ENCODE data around the gene BBX.

The BBX gene

DNA sequence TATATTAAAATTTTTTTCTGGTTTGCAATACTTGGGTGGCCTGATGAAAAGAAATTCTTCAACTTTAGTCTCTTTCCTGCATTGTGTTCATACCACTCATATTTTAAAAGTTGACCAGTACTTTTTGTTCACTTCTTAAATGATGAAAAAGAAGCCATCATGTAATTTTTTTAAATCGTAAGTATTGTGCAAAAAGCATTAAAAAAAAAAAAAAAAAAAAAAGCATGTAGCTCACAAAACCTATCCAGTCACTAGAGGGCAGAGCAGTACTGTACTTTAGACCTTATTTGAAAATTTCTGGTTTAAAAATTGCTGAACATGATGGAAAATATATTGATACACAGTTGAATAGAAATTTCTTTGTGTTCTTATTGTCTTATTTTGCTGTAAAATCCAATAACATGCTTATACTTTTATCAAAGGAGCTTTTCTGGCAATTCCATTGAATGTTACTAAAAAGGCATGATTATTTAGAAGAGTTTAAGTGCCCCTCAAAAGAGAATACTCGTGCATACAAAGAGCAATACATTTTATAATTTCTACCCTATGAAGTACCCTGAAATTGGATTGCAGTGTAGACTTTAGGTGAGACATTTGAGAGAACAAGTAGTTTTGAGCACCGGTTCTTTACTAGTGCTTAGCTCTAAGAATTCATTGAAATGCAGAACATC is 137.7 kb downstream of the BBX start:
- Histone ChIP-seq H3K9ac (no peak overlapping the region), H3K9me3 (replicated peaks in 1 of 11) (no peaks in the 10 kb centered on the region), H3K27me3 (no peaks in the 10 kb centered on the region), H3K4me2 (peak overlapping the region in 5 of 11 experiments; percentile 29 to 82 (median 74); a peak in 8 of 22 replicates), H4K20me1 (no peaks in the 10 kb centered on the region; a peak in 2 of 22 replicates), H3K4me3 (no peak overlapping the region), H3K36me3 (no peaks in the 10 kb centered on the region), H3K4me1 (peaks cover 11 to 44% (median 22%) of the 10 kb centered on the region in 10 experiments; a peak in 19 of 20 replicates), H3K27ac (peak overlapping the region in 4 of 11 experiments; percentile 38 to 77 (median 68); a peak in 4 of 22 replicates)
- no peak for TF ChIP-seq Cebpa-rat (IDR thresholded peaks at IDR 0.05)

DNA sequence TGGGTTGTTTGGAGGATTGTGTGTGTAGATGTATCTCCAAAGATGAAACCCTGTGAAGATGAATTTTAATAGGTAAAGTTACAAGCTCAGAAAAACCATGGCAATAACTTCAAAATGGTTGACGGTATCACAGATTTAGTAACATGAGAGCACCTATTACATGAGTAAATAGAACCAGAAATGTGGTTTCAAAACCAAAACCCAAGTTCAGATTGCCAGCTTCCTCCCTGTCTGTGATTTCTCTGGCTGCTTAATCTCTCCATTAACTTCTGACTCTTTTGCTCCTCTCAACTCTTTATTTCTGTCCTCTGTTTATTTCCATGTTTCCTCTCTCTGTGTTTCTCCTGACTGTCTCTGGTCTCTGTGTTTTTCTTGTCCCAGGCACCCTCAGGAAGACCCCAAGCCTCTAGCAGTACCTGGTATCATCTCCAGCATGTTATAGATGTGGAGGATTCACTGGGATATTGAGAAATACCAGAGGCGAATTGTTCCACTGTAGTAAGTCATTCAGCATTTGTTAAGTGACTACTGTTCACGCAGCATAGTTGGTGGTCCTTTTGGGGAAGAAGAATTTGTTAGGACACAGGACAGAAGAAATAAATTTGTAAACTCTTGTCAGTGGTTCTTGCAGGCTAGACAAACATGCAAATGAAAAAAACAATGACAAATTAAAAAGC is 138.8 kb downstream of the BBX start:
- Histone ChIP-seq H3K9ac (peak overlapping the region in 8 of 11 experiments; percentile 19 to 58 (median 47); a peak in 10 of 22 replicates), H4K20me1 (no peaks in the 10 kb centered on the region; a peak in 2 of 22 replicates), H3K4me2 (peak overlapping the region in 10 of 11 experiments; percentile 8 to 84 (median 72); a peak in 19 of 22 replicates), H3K4me1 (peaks cover 11 to 44% (median 22%) of the 10 kb centered on the region in 10 experiments; a peak in 19 of 20 replicates), H3K36me3 (no peaks in the 10 kb centered on the region), H3K27me3 (no peaks in the 10 kb centered on the region), H3K9me3 (replicated peaks in 1 of 11) (no peaks in the 10 kb centered on the region), H3K4me3 (peak overlapping the region in 3 of 10 experiments; percentile 3 to 30 (median 22); a peak in 1 of 20 replicates), H3K27ac (peak overlapping the region in 9 of 11 experiments; percentile 13 to 77 (median 60); a peak in 18 of 22 replicates)
- TF ChIP-seq Cebpa-rat (IDR thresholded peaks at IDR 0.05), result no peak

DNA sequence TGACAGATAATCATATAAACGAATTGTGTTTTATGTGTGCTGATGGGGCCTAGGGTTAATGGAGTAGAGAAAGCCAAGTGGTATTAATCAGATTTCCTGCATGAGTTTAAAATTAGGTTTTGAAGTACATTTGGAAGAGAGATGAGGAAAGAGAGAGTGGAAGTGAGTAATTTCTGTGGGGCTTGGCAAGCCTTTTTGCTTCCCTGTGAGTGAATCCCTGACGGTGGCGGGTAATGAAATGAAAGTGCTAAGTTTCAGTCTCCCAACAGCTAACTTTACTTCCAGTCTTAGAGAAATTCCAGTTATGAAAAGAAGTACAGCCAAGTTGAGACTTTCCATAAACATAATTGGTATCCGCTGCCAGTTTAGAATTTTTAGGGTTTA is 139.4 kb downstream of the BBX start:
- TF ChIP-seq Cebpa-rat (IDR thresholded peaks at IDR 0.05), result no peak
- H3K27me3 ChIP-seq, result no peaks in the 10 kb centered on the region
- H3K27ac ChIP-seq, result peak overlapping the region in 9 of 11 experiments; percentile 13 to 77 (median 60); a peak in 13 of 22 replicates
- peak overlapping the region in 6 of 11 experiments; percentile 34 to 58 (median 52); a peak in 7 of 22 replicates for H3K9ac ChIP-seq
- peak overlapping the region in 10 of 11 experiments; percentile 8 to 84 (median 72); a peak in 19 of 22 replicates for H3K4me2 ChIP-seq
- H3K4me3 ChIP-seq, result peak overlapping the region in 4 of 10 experiments; percentile 3 to 30 (median 22); a peak in 2 of 20 replicates
- H3K4me1 ChIP-seq, result peaks cover 11 to 44% (median 22%) of the 10 kb centered on the region in 10 experiments; a peak in 19 of 20 replicates
- no peaks in the 10 kb centered on the region for H3K9me3 ChIP-seq (replicated peaks in 1 of 11)
- no peaks in the 10 kb centered on the region; a peak in 2 of 22 replicates for H4K20me1 ChIP-seq
- H3K36me3 ChIP-seq, result no peaks in the 10 kb centered on the region

DNA sequence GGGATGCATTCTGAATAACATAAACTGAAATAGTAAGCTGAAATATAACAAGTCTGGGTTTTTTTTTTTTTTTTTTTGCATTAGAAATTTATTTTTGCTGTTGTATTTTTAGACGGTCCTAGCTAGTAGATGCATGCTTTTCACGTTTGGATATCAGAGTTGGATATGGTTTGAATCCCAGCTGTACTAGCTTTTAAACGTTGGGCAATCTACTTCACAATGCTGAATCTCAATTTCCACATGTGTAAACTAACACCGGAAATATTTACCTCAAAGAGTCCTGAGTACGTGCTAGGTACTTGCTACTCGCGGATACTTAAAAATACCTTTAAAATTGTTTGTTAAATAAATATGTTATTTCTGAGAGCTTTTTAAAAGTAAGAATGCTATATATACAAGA is 139.8 kb downstream of the BBX start:
- Histone ChIP-seq H3K9ac (peak overlapping the region in 3 of 11 experiments; percentile 47 to 58 (median 57); a peak in 4 of 22 replicates), H3K27me3 (no peaks in the 10 kb centered on the region), H3K9me3 (replicated peaks in 1 of 11) (no peaks in the 10 kb centered on the region), H3K4me1 (peaks cover 11 to 43% (median 22%) of the 10 kb centered on the region in 10 experiments; a peak in 19 of 20 replicates), H3K4me3 (peak overlapping the region in 3 of 10 experiments; percentile 3 to 23 (median 22); a peak in 2 of 20 replicates), H3K27ac (peak overlapping the region in 6 of 11 experiments; percentile 56 to 77 (median 68); a peak in 9 of 22 replicates), H3K4me2 (peak overlapping the region in 7 of 11 experiments; percentile 65 to 84 (median 75); a peak in 13 of 22 replicates), H3K36me3 (no peaks in the 10 kb centered on the region), H4K20me1 (no peaks in the 10 kb centered on the region; a peak in 2 of 22 replicates)
- TF ChIP-seq Cebpa-rat (IDR thresholded peaks at IDR 0.05), result no peak

DNA sequence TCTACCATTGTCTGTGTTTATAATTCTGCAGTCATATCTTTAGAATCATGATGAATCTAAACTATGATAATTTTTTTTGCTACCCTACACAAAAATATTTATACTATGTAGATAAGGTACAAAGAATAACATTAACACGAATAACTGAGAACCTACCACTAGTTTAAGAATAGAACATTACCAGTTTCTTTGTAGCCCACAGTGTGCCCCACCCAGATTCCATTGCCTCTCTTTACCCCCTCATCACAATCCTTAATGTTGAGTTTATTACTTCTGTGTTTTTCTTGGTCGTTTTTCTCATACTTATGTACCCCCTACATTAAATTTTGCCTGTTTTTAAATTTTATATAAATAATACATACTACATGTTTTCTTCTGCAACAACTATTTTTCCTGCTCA is 140.5 kb downstream of the BBX start:
- no peak overlapping the region for H3K27ac ChIP-seq
- no peaks in the 10 kb centered on the region; a peak in 2 of 22 replicates for H4K20me1 ChIP-seq
- H3K9me3 ChIP-seq (replicated peaks in 1 of 11), result no peaks in the 10 kb centered on the region
- H3K9ac ChIP-seq, result no peak overlapping the region
- peaks cover 11 to 40% (median 22%) of the 10 kb centered on the region in 10 experiments; a peak in 19 of 20 replicates for H3K4me1 ChIP-seq
- no peaks in the 10 kb centered on the region for H3K36me3 ChIP-seq
- H3K4me3 ChIP-seq, result no peak overlapping the region
- H3K4me2 ChIP-seq, result peak overlapping the region in 1 of 11 experiments; percentile 74; a peak in 4 of 22 replicates
- no peaks in the 10 kb centered on the region for H3K27me3 ChIP-seq
- TF ChIP-seq Cebpa-rat (IDR thresholded peaks at IDR 0.05), result no peak

DNA sequence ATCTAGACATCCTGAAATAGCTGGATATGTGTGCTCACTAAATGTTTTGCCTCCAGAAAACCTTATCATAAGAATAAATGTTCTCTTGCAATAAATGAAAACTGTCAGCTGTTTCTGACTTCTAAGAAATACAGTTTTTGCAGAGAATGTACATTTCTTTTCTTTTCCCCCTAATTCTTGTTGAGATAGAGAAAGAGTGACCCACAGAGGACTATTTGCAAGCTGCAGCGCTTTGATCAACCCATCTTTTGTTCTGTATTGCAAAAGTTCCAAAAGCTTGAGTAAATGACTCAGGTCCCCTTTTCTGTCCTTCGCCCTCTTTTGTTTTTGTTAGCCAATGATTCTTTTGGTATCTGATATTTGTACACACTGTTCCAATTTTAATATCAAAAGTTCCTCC is 141.9 kb downstream of the BBX start:
- no peak overlapping the region for H3K4me3 ChIP-seq
- peaks cover 11 to 40% (median 22%) of the 10 kb centered on the region in 10 experiments; a peak in 19 of 20 replicates for H3K4me1 ChIP-seq
- no peak overlapping the region for H3K4me2 ChIP-seq
- H3K27ac ChIP-seq, result no peak overlapping the region
- no peak overlapping the region for H3K9ac ChIP-seq
- H3K9me3 ChIP-seq (replicated peaks in 1 of 11), result no peaks in the 10 kb centered on the region
- no peak for TF ChIP-seq Cebpa-rat (IDR thresholded peaks at IDR 0.05)
- peaks cover 0 to 4% (median 0%) of the 10 kb centered on the region in 11 experiments; a peak in 2 of 22 replicates for H4K20me1 ChIP-seq
- H3K36me3 ChIP-seq, result no peaks in the 10 kb centered on the region
- H3K27me3 ChIP-seq, result no peaks in the 10 kb centered on the region

DNA sequence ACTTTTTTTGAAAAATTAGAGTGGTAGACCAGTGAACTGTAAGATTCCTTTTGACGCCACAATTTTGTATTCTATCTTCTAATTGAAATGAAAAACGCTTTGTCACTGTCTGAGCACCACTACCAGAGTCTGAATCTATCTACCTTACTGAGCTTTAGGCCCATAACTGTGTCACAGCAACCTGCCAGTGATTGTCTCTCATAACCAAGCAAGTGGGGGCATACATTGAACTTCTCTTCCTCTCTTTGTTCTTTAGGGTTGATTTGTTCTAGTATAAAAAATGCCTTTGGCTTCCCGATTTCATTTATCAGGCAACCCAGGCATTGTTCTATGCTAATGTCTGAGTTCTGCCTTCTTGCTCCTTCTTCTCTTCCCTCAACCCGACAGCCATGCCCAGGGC is 142.6 kb downstream of the BBX start:
- Histone ChIP-seq H3K9me3 (replicated peaks in 1 of 11) (no peaks in the 10 kb centered on the region), H3K4me2 (no peak overlapping the region), H3K4me3 (no peak overlapping the region), H3K4me1 (peaks cover 11 to 37% (median 22%) of the 10 kb centered on the region in 10 experiments; a peak in 19 of 20 replicates), H3K36me3 (no peaks in the 10 kb centered on the region), H4K20me1 (peaks cover 0 to 4% (median 0%) of the 10 kb centered on the region in 11 experiments; a peak in 2 of 22 replicates), H3K27me3 (no peaks in the 10 kb centered on the region), H3K27ac (no peak overlapping the region), H3K9ac (no peak overlapping the region)
- no peak for TF ChIP-seq Cebpa-rat (IDR thresholded peaks at IDR 0.05)

DNA sequence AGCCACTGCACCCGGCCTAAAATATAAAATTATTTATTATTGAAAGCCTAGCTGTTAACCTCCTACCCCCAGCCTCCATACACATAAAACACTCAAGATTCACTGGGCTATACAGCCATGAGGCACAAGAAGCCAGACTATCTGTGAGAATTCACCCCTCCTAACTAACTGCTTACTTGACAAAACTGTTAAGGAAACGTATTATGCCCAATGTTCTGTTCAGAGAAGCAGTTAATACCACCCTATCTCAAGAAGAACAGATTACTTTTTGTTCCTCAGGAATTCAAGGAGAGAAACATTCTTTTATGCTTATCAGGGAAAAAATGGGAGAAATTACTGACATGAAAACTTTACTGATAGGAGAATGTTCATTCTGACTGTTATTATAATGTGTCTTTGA is 144.1 kb downstream of the BBX start:
- no peak overlapping the region for H3K4me3 ChIP-seq
- H3K4me2 ChIP-seq, result no peak overlapping the region
- no peak overlapping the region for H3K9ac ChIP-seq
- H3K27ac ChIP-seq, result no peak overlapping the region
- peaks cover 0 to 4% (median 0%) of the 10 kb centered on the region in 11 experiments; a peak in 2 of 22 replicates for H4K20me1 ChIP-seq
- no peaks in the 10 kb centered on the region for H3K9me3 ChIP-seq (replicated peaks in 1 of 11)
- H3K27me3 ChIP-seq, result no peaks in the 10 kb centered on the region
- no peaks in the 10 kb centered on the region for H3K36me3 ChIP-seq
- H3K4me1 ChIP-seq, result peaks cover 3 to 22% (median 9%) of the 10 kb centered on the region in 10 experiments; a peak in 19 of 20 replicates
- no peak for TF ChIP-seq Cebpa-rat (IDR thresholded peaks at IDR 0.05)

DNA sequence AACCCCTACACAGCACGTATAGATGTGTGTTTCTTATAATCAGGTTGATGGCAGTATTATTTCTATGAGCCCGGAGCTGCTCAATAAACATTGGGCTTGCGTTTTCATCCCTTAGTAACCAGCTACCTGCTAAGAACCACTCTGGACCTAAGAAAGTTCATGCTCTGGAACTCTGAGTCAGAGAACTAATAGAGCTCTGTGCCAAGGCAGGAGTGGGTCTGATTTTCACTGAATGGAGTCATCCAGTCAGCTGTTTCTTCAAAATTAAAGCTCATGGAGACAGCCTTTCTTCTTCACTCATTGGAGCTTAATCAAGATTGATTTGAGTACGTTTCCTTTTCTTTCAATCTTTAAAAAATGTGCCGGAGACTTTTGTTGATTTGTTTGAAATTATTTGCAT is 145.7 kb downstream of the BBX start:
- Histone ChIP-seq H4K20me1 (peaks cover 0 to 4% (median 0%) of the 10 kb centered on the region in 11 experiments; a peak in 1 of 22 replicates), H3K36me3 (no peaks in the 10 kb centered on the region)
- no peak for TF ChIP-seq Cebpa-rat (IDR thresholded peaks at IDR 0.05)

More for the DNA sequence above, 145.7 kb downstream of the BBX start:
- H3K27ac ChIP-seq, result no peak overlapping the region
- H3K4me3 ChIP-seq, result no peak overlapping the region
- peaks cover 0 to 6% (median 0%) of the 10 kb centered on the region in 10 experiments; a peak in 2 of 20 replicates for H3K4me1 ChIP-seq
- no peaks in the 10 kb centered on the region for H3K9me3 ChIP-seq (replicated peaks in 1 of 11)
- no peak overlapping the region for H3K9ac ChIP-seq
- no peaks in the 10 kb centered on the region for H3K27me3 ChIP-seq
- no peak overlapping the region for H3K4me2 ChIP-seq

Data from BLaER1 treated with 17β-estradiol and CSF1 and Interleukin-3, amounts not matched to agents 10 nM and 100 nM (cell line).